ENCODE results near the gene KCNK5. TPM values are rescaled to one million over a fixed set of nuclear protein-coding genes. Genes with fewer than 3 reads are reported as not detected.

Gene KCNK5
- total RNA-seq, 2 experiments from 2014 or later = 4.2 to 4.8 TPM

DNA sequence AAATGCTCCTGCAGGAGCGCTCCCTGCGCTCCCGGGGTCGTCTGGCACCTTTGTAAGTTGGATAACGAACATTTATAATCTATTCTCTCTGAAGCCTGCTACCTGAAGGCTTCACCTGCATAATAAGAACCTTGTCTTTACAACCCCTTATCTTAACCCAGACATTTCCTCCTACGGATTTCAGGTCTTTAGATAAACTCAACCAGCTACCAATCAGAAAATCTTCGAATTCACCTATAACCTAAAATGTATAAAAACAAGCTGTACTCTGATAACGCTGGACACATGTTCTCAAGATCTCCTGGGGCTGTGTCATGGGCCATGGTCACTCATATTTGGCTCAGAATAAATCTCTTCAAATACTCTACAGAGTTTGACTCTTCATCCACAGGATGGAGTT, 4.1 kb upstream of the KCNK5 start:
- Mint-ChIP-seq H3K36me3 (ENCODE audit: low read depth) (no peaks in the 10 kb centered on the region), H3K9me3 (no peaks in the 10 kb centered on the region), H3K4me3 (no peak overlapping the region), H3K27me3 (peaks cover 5% of the 10 kb centered on the region), H3K4me1 (peaks cover 14% of the 10 kb centered on the region), H3K27ac (no peak overlapping the region)
- DNase-seq = no peak
- POLR2A ChIA-PET = no interaction called here
- CTCF ChIA-PET = interaction anchor here (1.1 to 1.2 kb wide), 2 partner anchors 69 to 77 kb away, joined by 3 read pairs; no protein-coding TSS in a partner anchor

DNA sequence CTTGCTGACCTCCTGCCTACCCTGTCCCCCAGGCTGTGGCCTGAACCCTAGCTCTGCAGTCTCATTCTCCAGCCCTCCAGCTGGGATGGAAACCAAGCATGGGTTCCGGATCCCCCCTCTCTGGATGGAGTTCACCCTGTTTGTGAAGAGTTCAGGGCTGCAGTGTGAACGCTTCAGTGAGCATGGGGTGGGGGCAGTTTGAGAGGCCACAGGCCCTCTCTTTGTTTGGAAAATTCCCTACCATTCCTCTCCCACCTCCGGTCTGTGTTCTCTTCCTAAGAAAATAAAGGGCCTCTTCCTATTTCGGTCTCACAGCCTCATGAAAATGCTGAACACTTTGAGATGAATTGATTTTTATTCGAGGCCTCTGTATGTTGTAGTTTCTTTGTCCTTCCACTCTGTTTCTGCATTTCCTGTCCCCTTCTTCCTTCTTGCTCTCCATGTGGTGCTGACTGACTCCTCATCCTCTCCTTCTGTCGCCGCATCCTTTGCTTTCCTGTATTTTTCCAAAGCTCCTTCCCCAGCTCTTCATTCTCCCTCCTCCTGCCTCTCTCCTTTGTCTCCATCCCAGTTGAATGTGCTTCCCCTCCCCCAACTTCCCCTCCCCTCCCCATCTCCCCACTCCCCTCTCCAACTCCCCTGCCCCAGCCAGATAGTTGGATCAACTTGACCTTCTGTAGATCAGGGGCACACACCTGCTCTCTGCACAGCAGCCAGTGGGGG, 2.4 kb upstream of the KCNK5 start:
- Mint-ChIP-seq H3K27ac (no peak overlapping the region), H3K4me3 (no peak overlapping the region), H3K9me3 (no peaks in the 10 kb centered on the region), H3K4me1 (peaks cover 29% of the 10 kb centered on the region), H3K27me3 (peaks cover 5% of the 10 kb centered on the region), H3K36me3 (ENCODE audit: low read depth) (no peaks in the 10 kb centered on the region)
- DNase-seq = no peak
- CTCF ChIA-PET = interaction anchor here (1.2 kb wide), 1 partner anchor 10 kb away, joined by 3 read pairs; no protein-coding TSS in a partner anchor
- POLR2A ChIA-PET = no interaction called here

DNA sequence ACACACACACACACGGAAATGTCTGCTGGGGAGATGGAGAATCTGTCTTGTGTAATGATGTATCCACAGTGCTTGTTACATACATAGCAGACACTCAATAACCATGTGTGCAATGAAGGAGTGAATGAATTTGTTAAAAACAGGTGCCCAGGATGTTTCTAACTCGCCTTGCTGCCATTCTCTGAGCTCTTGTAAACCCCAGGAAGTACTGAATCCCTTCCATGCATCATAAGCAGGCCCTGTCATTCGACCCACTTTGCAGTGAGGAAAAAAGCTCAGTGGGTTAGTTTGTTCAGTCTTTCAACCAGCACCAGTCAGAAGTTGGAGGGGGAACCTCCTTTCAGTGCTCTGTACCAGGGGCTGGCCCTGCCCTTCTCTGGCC, 1.4 kb upstream of the KCNK5 start:
- no peak for DNase-seq
- ChIA-PET POLR2A (no interaction called here), CTCF (interaction anchor here (1.1 to 2.7 kb wide), 4 partner anchors 9 to 78 kb away, joined by 3 to 8 read pairs (median 4); no protein-coding TSS in a partner anchor)
- Mint-ChIP-seq H3K27me3 (peaks cover 5% of the 10 kb centered on the region), H3K9me3 (no peaks in the 10 kb centered on the region), H3K4me1 (peaks cover 40% of the 10 kb centered on the region), H3K27ac (no peak overlapping the region), H3K4me3 (no peak overlapping the region), H3K36me3 (ENCODE audit: low read depth) (no peaks in the 10 kb centered on the region)

DNA sequence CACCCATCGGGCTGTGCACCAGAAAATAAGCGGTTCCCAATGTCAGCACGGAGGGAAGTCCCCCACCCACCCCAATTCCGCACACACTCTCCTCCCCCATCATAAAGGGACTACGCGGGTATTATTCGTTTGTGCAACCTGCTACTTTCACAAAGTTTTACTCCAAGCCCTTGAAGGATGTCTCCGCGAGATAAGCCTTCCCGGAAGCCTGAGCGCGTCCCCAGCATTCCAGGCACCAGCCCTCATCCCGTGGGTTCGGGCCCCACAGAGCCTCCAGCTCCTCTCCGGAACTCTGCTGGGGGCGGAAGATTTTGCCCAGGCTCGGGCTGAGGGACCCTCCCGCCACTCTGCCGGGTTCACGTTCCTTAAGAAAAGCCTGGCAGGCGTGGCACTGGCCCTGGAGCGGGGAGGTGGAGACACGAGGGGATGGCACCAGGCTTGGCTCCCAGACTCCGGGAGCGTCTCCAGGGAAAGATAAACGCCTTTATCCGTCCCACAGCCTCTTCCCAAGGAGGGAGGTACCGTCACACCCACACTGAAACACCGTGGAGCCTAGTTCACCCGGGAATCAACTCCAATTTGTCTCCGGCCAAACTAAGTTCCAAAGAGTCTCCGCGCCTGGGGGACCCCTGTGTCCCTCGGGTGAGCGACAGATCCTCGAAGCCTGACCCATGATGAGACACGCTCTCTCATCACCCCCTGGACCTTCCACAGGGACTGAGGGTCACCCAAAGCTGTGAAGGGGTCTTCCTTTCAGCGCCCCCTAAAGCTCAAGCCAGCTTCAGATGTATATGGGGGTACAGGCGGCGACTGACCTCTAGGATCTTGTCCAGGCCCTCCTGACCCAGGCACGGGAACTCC, 934 bp downstream of the KCNK5 start:
- POLR2A ChIA-PET = no interaction called here
- peaks cover 60% of the 10 kb centered on the region for H3K4me1 Mint-ChIP-seq
- peaks cover 13% of the 10 kb centered on the region for H3K36me3 Mint-ChIP-seq (ENCODE audit: low read depth)
- H3K4me3 Mint-ChIP-seq = peak overlapping the region; percentile 82
- no peaks in the 10 kb centered on the region for H3K27me3 Mint-ChIP-seq
- peak overlapping the region; percentile 76 for H3K27ac Mint-ChIP-seq
- H3K9me3 Mint-ChIP-seq = no peaks in the 10 kb centered on the region
- CTCF ChIA-PET = interaction anchor here (0.6 to 2.7 kb wide), 11 partner anchors 8 to 503 kb away, joined by 3 to 9 read pairs (median 4); no protein-coding TSS in a partner anchor
- peak; percentile 19 for DNase-seq

GRCh38 chr6:39227476-39227875, 1.8 kb downstream of the KCNK5 start:
- Mint-ChIP-seq H3K4me3 (peak overlapping the region; percentile 82), H3K36me3 (ENCODE audit: low read depth) (peaks cover 21% of the 10 kb centered on the region), H3K9me3 (peaks cover 5% of the 10 kb centered on the region), H3K27me3 (no peaks in the 10 kb centered on the region), H3K27ac (peak overlapping the region; percentile 65), H3K4me1 (peaks cover 68% of the 10 kb centered on the region)
- CTCF ChIA-PET = no interaction called here
- POLR2A ChIA-PET = no interaction called here
- no peak for DNase-seq

GRCh38 chr6:39226639-39227329, 2.5 kb downstream of the KCNK5 start:
- Mint-ChIP-seq H3K4me3 (peak overlapping the region; percentile 82), H3K27me3 (no peaks in the 10 kb centered on the region), H3K27ac (peak overlapping the region; percentile 90), H3K4me1 (peaks cover 74% of the 10 kb centered on the region), H3K9me3 (peaks cover 5% of the 10 kb centered on the region), H3K36me3 (ENCODE audit: low read depth) (peaks cover 25% of the 10 kb centered on the region)
- ChIA-PET CTCF (no interaction called here), POLR2A (no interaction called here)
- DNase-seq = no peak

GRCh38 chr6:39225946-39226437, 3.3 kb downstream of the KCNK5 start:
- peak overlapping the region; percentile 90 for H3K27ac Mint-ChIP-seq
- peak overlapping the region; percentile 55 for H3K4me3 Mint-ChIP-seq
- peaks cover 5% of the 10 kb centered on the region for H3K9me3 Mint-ChIP-seq
- peaks cover 29% of the 10 kb centered on the region for H3K36me3 Mint-ChIP-seq (ENCODE audit: low read depth)
- ChIA-PET POLR2A (no interaction called here), CTCF (no interaction called here)
- H3K27me3 Mint-ChIP-seq = no peaks in the 10 kb centered on the region
- DNase-seq = peak; percentile 65
- peaks cover 77% of the 10 kb centered on the region for H3K4me1 Mint-ChIP-seq

DNA sequence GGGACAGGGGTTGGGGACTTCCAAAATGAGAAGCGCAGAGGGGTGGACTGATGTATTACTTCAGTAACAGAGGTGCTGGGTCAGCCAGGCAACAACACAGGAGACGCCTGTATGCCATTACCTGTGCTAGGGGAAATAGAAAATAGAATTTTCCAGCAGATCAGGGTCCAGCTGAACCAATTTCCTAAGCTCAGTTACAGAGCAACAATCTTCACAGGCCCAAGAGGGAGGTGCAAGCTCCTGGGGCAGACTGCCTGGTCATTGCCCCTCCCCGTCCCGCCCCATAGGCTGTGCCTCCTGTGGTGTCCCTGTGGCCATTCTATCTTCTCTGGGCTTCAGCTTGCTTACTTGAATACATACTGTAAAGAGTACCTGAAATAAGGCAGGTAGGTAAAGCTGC, 3.7 kb downstream of the KCNK5 start:
- H3K27me3 Mint-ChIP-seq = no peaks in the 10 kb centered on the region
- peaks cover 33% of the 10 kb centered on the region for H3K36me3 Mint-ChIP-seq (ENCODE audit: low read depth)
- CTCF ChIA-PET = no interaction called here

DNA sequence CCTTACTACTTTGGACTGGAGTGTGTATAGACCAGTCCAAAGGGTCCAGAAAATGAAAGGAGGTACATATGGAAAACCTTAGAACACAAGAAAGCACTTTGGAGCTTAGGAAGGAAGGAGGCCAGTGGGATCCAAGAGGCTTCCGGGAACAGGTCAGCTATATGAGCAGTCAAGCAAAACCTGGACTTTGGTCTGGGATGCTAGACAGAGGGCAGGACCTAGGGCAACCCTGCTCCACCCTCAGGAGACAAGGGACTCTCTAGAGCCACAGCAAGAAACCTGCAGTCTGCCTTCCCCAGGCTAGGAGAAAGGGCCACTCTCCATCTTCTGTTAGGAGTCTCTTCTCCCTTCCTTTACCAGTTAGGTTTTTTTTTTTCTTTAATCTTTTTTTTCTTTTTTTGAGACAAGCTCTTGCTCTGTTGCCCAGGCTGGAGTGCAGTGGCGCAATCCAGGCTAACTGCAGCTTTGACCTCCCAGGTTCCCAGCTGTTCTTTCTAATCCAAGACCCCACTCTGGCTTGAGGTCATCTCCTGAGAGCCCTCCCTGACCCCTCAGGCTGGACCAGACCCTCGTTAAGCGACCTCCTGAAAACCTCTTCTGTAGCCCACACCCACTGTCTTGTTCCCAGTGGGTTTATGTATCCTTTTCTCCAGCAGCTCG, 4.6 kb downstream of the KCNK5 start:
- no peaks in the 10 kb centered on the region for H3K27me3 Mint-ChIP-seq
- CTCF ChIA-PET = no interaction called here

More for the DNA sequence above, 3.7 kb downstream of the KCNK5 start:
- Mint-ChIP-seq H3K4me1 (peaks cover 80% of the 10 kb centered on the region), H3K4me3 (peak overlapping the region; percentile 55), H3K9me3 (peaks cover 5% of the 10 kb centered on the region), H3K27ac (peak overlapping the region; percentile 90)
- POLR2A ChIA-PET = no interaction called here
- no peak for DNase-seq

DNA sequence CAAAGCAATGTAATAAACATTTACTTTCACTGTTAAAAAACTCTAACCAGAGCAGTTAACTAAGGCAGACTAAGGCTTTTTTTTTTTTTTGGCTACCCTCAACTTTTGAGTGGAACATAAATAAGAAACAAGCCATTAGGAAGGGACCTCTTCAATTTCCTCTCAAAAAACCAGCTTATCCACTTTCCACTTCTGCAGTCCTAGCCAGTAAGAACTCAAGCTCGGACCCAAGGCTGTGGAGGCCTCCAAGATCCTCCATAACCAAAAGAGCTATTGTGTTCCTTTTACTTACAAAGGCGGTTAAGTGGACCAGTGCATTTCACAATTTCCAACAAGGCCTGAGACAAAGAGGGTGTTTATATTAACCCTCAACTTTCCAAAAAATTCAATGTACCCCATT, 5.3 kb downstream of the KCNK5 start:
- peaks cover 83% of the 10 kb centered on the region for H3K4me1 Mint-ChIP-seq
- peaks cover 33% of the 10 kb centered on the region for H3K36me3 Mint-ChIP-seq (ENCODE audit: low read depth)
- peaks cover 5% of the 10 kb centered on the region for H3K9me3 Mint-ChIP-seq
- no peak overlapping the region for H3K27ac Mint-ChIP-seq
- no peaks in the 10 kb centered on the region for H3K27me3 Mint-ChIP-seq
- no peak overlapping the region for H3K4me3 Mint-ChIP-seq
- ChIA-PET POLR2A (no interaction called here), CTCF (no interaction called here)
- DNase-seq = no peak

More for the DNA sequence above, 4.6 kb downstream of the KCNK5 start:
- Mint-ChIP-seq H3K27ac (peak overlapping the region; percentile 51), H3K4me1 (peaks cover 81% of the 10 kb centered on the region), H3K4me3 (no peak overlapping the region), H3K9me3 (peaks cover 5% of the 10 kb centered on the region), H3K36me3 (ENCODE audit: low read depth) (peaks cover 33% of the 10 kb centered on the region)
- no peak for DNase-seq
- POLR2A ChIA-PET = no interaction called here

DNA sequence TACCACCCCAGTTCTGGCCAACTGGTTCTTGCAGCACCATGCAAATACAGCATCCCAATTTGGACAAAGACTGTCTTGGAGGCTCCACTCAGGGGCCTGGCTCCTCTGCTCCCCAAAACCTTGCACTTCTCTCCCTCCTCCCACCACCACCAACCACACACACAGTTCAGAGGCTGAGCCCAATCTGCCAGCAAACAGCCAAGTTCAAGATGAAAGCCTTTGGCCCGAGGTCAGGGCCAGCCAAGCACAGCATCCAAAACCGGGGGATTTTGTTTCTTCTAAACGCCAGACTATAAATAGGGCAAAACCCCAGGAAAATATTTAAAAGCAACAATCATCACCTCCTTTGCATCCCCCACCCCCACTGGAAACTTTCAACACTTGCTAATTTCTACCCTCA, 5.7 kb downstream of the KCNK5 start:
- CTCF ChIA-PET = no interaction called here
- Mint-ChIP-seq H3K27me3 (no peaks in the 10 kb centered on the region), H3K27ac (no peak overlapping the region), H3K4me3 (no peak overlapping the region), H3K36me3 (ENCODE audit: low read depth) (peaks cover 33% of the 10 kb centered on the region), H3K4me1 (peaks cover 83% of the 10 kb centered on the region), H3K9me3 (peaks cover 5% of the 10 kb centered on the region)
- DNase-seq = no peak
- POLR2A ChIA-PET = no interaction called here

- CTCF ChIA-PET = no interaction called here
- H3K4me1 Mint-ChIP-seq = peaks cover 80% of the 10 kb centered on the region
- POLR2A ChIA-PET = no interaction called here
- peaks cover 33% of the 10 kb centered on the region for H3K36me3 Mint-ChIP-seq (ENCODE audit: low read depth)
- H3K4me3 Mint-ChIP-seq = no peak overlapping the region
- no peaks in the 10 kb centered on the region for H3K27me3 Mint-ChIP-seq
- no peak for DNase-seq
- H3K9me3 Mint-ChIP-seq = peaks cover 5% of the 10 kb centered on the region
- H3K27ac Mint-ChIP-seq = no peak overlapping the region
Observed at GRCh38 chr6:39223061-39223460, 6.2 kb downstream of the KCNK5 start.
